AG09319 (cell line): ENCODE measurements around the gene CCDC88B.

ENCODE experiments used
- DNase-seq: peaks from one replicate; pipeline ENCODE4 v3.0.0-alpha.2; 2010; ENCODE audit warnings: low read depth; ENCODE audit errors: extremely low read depth
- TF ChIP-seq, protein P1 (sequence below): IDR thresholded peaks from 2 replicates; pipeline ENCODE4 v1.5.1; 2011; ENCODE audit warnings: low read depth, mild to moderate bottlenecking, inconsistent platforms, low read length, moderate library complexity

Gene CCDC88B

DNA sequence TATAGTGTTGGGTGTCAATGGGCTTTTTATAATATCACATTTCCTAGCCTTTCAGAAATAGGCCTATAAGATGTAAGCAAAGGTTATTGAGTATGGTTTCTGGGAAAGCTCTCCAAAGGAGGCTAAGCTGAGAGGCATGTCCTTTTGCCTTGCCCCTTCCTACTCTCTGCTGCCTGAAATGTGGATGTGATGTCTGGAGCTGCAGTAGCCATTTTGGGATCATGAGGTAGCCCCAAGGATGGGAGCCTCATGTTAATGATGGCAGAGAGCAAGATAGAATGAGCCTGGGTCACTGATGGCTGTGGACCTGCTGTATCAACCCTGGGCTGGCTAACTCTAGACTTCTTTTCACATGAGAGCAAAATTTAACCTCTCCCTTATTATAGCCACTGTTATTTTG is 47.9 kb downstream of the CCDC88B start:
- DNase-seq: no peak
- TF ChIP-seq, protein P1, sequence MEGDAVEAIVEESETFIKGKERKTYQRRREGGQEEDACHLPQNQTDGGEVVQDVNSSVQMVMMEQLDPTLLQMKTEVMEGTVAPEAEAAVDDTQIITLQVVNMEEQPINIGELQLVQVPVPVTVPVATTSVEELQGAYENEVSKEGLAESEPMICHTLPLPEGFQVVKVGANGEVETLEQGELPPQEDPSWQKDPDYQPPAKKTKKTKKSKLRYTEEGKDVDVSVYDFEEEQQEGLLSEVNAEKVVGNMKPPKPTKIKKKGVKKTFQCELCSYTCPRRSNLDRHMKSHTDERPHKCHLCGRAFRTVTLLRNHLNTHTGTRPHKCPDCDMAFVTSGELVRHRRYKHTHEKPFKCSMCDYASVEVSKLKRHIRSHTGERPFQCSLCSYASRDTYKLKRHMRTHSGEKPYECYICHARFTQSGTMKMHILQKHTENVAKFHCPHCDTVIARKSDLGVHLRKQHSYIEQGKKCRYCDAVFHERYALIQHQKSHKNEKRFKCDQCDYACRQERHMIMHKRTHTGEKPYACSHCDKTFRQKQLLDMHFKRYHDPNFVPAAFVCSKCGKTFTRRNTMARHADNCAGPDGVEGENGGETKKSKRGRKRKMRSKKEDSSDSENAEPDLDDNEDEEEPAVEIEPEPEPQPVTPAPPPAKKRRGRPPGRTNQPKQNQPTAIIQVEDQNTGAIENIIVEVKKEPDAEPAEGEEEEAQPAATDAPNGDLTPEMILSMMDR: no peak

DNA sequence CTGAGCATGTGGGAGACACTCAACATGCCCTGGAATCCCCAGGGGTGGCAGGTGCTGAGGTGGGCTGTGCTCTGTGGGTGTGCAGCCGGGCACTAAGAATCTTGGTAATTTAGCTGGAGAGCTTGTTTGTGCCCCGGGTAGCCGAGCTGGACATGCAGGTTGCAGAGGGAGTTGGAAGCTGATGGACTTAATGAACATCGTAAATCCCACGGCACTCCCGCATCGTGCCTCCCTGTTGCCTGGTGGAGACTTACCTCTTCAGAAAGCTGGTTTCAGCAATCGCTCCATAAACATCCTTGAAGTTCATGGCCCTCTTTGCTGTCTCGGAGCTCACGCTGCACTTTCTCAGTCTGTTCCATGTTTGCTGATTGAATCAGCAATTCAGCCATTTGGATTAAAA is 48.9 kb downstream of the CCDC88B start:
- TF ChIP-seq, protein P1: no peak
- no peak for DNase-seq

DNA sequence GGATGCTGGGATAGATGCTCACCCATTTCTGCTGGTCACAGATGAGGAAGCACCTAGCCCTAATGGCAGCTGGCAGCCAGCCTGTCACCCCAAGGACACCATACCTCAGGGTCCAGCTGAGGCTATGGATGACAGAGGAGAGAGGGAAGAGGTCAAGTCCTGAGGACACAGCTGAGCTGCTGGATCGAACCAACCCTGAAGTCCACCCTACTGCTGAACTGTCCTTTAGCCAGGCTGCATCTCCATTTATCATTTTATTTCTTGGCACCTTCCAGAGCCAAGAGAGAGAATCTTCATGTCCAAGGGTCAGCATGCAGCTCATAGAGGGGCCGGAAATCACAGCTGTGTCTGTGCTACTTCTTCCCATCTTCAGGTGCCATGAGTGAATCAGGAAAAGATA is 49.8 kb downstream of the CCDC88B start:
- TF ChIP-seq, protein P1: no peak
- DNase-seq: no peak

DNA sequence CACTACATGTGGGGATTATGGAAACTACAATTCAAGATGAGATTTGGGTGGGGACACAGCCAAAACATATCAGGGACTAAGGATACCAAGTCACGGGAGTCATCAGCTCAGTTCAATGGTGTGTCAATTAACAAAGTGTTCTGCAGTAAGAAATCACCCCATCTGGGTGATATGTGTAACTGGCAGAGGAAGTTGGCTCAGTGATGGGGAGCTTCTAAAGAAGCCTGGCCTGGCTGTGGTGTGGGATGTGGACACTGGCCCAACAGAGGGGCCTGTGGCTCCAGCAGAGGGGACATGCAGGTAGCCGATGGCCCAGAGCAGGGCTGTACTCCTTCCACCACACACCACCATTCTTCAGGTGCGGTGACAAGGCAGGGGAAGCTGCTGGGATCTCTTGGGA is 50.6 kb downstream of the CCDC88B start:
- TF ChIP-seq, protein P1: no peak
- no peak for DNase-seq

DNA sequence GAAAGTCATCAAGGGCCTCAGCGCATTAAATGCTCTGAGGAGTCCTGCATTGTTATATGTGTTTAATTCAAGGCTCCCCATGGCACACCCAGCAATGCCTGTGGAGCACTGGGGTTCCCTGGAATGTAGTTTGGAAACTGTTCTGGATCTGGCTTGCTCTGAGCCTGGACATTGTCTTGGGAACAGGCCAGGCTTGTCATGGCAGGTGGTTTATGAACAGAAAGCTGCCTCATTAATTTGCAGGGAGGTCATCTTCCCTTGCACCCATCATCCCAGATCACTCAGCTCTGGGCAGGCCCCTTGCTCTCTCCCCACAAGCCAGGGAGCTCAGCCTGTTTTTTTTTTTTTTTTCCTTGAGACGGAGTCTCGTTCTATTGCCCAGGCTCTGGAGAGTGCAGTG is 51.8 kb downstream of the CCDC88B start:
- no peak for DNase-seq
- TF ChIP-seq, protein P1: no peak

DNA sequence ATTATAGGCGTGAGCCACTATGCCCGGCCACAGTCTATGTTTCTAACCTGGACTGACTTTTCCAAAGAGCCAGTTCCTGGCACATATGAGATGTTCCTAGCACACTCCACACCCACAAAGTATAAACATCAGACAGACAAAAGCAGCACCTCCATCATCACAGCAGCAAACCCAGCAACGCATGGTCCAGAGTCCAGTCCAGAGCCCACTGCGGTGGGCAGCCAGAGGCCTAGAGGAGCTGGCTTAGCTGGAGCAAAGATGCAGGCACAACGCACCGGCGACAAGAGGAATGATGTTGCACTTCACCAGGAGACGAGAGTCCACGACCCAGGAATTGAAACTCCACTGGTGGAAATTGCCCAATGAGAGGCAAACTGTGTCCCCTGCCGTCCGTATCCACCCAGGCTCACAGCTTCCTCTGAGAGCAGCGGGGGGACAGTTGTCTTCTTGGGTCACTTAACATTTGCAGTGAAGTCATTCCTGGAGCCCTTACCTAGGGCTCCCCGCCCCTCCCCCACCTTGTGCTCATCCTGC is 55.6 kb downstream of the CCDC88B start:
- no peak for DNase-seq
- TF ChIP-seq, protein P1: no peak

DNA sequence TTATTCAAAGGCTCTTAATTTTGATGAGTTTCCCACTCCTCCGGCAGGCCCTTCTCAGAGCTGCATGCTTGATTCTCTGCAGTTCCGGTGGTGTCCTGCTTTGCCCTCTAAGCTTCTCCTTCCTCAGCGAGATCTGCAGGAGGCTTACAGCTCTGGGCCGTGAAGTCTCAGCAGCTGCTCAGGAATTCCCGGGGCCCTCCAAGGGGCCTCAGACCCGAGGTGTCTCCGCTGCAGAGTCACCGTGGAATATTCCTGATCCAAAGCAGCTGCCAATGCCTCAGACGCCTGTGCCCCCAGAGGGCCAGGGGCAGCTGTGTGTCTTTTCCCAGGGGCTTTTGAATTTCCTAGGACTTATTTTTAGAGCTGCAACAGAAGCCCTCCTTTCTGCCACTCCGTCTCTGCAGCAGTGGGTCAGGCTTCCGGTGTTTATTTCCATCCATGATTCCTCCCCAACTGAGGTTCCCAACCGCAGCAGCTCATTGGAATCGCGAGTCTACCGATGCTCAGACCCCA is 56.1 kb downstream of the CCDC88B start:
- DNase-seq: no peak
- TF ChIP-seq, protein P1: no peak
